GM12864 (cell line): ENCODE measurements around the gene TMEM41B.
A peak's percentile ranks its signal among the peaks of the same experiment; 100 is the strongest.

ENCODE experiments used
- DNase-seq: peaks from one replicate; pipeline ENCODE4 v3.0.0-alpha.2; 2011; ENCODE audit warnings: low read depth
- H3K4me3 ChIP-seq: 2 replicates; pipeline ENCODE4 v1.5.1; 2011; ENCODE audit warnings: mild to moderate bottlenecking, low read depth, low read length, control low read depth
- TF ChIP-seq, protein P1 (sequence below): IDR thresholded peaks from 2 replicates; pipeline ENCODE4 v1.5.1; 2011; ENCODE audit warnings: low read depth, mild to moderate bottlenecking, moderate library complexity, low read length, control low read depth, inconsistent platforms; ENCODE audit errors: missing control alignments

The TMEM41B gene

DNA sequence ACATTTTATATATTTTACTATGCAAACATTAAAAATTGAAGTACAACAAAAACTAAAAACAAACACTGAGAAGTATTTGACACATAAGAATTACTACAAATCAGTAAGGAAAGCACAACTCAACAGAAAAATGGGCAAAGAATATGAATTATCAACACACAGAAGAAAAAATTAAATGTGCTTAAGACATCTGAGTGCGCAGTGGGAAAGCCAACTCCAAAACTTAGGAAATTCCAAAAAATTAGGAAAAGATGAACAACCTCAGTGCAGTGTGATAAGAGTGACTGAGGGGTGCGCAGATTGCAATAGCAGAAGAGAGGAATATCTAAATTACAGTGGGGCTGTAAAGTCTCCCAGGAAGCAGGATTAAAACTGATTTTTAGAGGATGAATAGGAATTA is 1.9 kb upstream of the TMEM41B start:
- DNase-seq = no peak
- no peak overlapping the region for H3K4me3 ChIP-seq
- TF ChIP-seq, protein P1, sequence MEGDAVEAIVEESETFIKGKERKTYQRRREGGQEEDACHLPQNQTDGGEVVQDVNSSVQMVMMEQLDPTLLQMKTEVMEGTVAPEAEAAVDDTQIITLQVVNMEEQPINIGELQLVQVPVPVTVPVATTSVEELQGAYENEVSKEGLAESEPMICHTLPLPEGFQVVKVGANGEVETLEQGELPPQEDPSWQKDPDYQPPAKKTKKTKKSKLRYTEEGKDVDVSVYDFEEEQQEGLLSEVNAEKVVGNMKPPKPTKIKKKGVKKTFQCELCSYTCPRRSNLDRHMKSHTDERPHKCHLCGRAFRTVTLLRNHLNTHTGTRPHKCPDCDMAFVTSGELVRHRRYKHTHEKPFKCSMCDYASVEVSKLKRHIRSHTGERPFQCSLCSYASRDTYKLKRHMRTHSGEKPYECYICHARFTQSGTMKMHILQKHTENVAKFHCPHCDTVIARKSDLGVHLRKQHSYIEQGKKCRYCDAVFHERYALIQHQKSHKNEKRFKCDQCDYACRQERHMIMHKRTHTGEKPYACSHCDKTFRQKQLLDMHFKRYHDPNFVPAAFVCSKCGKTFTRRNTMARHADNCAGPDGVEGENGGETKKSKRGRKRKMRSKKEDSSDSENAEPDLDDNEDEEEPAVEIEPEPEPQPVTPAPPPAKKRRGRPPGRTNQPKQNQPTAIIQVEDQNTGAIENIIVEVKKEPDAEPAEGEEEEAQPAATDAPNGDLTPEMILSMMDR = no peak

DNA sequence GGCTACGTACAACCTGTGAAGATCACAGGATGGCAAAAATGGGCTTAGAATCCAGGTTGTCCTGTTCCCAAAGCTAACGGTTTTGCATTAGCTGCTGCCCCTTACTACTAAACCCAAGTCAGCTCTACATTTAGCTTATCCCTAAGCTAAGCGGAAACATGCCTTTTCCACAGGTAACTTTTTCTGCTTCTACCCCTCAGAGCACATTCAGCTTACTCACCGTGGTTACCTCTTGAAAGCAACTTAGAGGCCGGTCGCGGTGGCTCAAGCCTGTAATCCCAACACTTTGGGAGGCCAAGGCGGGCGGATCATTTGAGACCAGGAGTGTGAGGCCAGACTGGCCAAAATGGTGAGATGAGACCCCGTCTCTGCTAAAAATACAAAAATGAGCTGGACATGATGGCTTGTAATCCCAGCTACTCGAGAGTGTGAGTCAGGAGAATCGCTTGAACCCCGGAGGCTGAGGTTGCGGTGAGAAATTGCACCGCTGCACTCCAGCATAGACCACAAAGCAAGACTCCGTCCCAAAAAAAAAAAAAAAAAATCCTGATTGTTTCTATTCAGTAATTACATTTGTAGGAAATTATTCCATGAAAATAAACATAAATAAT is 790 bp upstream of the TMEM41B start:
- DNase-seq = no peak
- peak overlapping the region; percentile 50 for H3K4me3 ChIP-seq
- TF ChIP-seq, protein P1 = no peak

DNA sequence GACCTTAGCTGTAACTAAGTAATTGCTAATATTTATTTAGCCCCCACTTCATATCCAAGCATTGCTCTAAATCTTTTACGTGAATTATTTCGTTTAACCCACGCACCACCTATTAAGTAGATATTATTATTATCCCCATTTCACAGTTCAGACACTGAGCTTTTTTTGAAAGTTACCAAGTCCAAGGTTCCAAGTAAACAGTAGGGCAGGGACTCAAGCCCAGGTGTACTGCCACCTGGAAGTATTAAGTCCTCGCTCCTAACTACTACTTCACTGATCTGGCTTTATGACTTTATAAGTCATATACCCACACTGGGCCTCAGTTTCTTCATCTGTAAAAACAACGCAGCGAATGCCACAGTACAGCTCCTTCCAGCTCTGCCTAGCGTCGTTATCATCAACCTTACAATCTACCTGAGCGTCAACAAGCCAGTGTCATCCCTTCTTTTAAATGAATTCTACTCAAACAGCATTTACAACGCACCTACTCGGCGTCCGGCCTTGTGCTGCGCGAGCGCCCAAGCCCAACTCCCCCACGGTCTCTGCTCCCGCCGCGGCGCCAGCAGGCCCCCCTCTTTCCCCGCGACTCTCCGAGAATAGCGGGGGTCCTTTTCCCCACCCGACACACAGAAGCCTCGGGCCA is 624 bp downstream of the TMEM41B start:
- no peak for DNase-seq
- peak overlapping the region; percentile 89 for H3K4me3 ChIP-seq
- TF ChIP-seq, protein P1 = no peak

DNA sequence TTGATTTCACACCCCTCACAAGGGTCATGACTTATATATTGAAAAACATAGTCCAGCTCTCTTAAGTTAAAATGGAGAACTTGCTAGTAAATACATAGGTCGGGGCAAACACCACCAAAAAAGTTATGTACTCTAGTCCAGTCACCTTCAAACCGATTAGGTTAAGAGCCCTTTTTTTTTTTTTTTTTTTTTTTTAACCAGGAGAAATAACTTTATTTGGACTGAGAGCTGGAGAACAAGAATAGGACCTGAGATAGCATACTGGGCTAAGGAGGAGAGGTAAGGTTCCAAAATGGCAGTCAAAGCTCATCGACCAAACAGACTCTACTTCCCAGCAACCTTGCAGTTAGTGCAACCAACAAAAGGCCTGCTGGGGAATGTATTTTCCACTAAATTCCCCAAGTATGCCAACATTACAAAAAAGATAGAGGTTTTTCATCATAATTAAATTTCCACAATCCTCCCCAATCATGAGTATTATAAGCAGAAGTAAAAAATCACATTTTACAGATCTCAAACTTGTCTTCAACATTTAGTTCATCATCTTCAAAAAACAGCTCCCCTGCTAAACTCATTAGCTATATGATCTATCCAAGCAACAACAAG is 3.8 kb downstream of the TMEM41B start:
- TF ChIP-seq, protein P1 = no peak
- DNase-seq = no peak
- H3K4me3 ChIP-seq = no peak overlapping the region

DNA sequence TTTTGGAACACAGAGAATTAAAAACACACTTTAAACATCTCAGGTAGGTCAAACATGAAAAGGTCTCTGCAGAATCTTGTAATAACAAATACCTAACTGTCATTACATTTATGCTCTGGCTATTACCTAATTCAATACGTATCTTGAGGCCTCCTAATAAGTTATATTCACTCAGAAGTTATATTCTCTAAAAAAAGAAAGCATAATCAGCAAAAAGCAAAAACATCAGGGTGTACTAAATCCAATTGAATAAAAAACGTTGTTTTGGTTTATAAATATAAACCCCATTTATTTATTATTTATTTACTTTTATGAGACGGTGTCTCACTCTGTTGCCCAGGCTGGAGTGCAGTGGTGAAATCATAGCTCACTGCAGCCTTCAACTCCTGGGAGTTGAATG is 10.2 kb downstream of the TMEM41B start:
- no peak for DNase-seq
- TF ChIP-seq, protein P1 = no peak
- no peak overlapping the region for H3K4me3 ChIP-seq

DNA sequence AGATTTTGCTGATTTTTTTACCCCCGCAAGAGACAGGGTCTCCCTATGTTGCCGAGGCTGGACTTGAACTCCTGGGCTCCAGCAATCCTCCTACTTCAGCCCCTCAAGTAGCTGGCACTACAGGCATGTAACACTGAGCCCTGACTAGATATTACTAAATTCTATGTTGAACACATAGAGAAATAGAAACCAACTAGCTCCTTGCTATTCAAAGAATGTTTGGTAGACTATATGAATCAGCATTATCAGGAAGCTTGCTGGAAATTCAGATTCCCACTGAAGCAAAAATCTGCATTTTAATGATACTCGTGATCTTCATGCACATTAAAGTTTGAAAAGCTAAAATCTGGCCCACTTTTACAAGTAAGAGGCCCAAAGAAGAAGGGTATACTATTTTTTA is 11.9 kb downstream of the TMEM41B start:
- H3K4me3 ChIP-seq = no peak overlapping the region
- TF ChIP-seq, protein P1 = no peak
- no peak for DNase-seq
